GM12801 (cell line): ENCODE data around the gene MRM3.

Experiments
- TF ChIP-seq, protein P1 (sequence below): IDR thresholded peaks from one replicate; pipeline ENCODE4 v1.5.1; 2011; ENCODE audit warnings: control low read depth; ENCODE audit not compliant: insufficient read length; ENCODE audit errors: extremely low read depth

The MRM3 gene

GRCh38 chr17:781805-782731 is at the start of gene MRM3, which contains the start of gene GLOD4:
Gene MRM3 (plus strand): TSS chr17:782353. CDS start chr17:782379, 26 bp downstream.
Gene GLOD4 (minus strand): TSS chr17:782280. CDS start chr17:782255, 25 bp downstream.
- TF ChIP-seq, protein P1, sequence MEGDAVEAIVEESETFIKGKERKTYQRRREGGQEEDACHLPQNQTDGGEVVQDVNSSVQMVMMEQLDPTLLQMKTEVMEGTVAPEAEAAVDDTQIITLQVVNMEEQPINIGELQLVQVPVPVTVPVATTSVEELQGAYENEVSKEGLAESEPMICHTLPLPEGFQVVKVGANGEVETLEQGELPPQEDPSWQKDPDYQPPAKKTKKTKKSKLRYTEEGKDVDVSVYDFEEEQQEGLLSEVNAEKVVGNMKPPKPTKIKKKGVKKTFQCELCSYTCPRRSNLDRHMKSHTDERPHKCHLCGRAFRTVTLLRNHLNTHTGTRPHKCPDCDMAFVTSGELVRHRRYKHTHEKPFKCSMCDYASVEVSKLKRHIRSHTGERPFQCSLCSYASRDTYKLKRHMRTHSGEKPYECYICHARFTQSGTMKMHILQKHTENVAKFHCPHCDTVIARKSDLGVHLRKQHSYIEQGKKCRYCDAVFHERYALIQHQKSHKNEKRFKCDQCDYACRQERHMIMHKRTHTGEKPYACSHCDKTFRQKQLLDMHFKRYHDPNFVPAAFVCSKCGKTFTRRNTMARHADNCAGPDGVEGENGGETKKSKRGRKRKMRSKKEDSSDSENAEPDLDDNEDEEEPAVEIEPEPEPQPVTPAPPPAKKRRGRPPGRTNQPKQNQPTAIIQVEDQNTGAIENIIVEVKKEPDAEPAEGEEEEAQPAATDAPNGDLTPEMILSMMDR: no peak

DNA sequence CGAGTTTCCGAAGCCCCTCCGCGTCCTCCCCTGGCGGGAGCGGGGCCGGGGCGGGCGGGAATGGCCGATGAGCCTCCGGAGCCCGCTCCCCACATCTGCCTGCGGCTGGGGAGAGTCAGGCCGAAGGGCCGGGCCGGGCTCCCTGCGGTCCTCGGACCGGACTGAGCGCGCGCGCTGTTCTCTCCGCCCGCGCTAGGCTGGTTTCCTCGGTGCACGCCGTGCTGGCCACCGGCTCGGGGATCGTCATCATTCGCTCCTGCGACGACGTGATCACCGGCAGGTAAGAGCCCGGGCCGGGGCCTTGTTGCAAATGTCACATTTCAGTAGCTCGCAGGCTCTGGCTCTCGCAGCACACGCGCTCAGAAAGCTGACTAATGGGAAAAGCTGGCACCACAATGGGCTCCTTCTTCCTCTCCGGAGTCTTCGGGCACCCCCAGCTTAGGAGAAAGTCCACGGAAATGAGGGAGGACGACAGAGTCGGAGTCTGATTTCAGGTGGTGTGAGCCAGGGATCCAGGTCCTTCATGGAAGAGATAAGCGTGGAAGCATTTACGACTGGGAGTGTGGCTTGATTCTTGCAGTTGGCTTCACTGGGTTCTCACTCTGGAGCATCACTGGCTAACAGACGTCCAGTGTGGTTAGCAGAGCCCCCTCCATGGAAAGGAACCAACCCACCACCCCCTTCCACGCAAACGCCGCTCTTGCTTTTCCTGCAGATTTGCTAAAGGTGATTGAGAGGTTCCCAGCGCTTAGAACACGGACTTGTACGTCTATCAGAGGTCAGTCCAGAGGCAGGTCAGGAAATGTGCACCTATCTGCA is 49.0 kb upstream of the MRM3 start:
- TF ChIP-seq, protein P1: no peak

DNA sequence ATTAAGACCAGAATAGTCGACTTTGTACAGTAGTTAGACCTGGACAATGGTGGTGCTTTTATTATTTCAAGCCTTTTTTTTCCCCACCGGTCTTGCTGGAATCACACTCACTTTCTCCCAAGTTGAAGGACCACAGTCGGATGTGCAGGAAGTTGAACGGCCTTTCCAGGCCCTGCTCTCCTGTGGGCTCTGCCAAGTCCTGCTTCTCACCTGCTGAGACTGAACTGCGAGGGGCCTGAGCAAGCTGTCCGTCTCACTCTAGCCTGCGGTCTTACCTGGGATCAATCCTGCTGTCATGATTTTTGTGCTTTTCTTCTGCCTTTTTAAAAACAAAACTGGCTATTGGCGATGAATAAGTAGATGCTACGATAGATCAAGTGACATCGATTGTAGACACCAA is 48.4 kb upstream of the MRM3 start:
- TF ChIP-seq, protein P1: no peak

DNA sequence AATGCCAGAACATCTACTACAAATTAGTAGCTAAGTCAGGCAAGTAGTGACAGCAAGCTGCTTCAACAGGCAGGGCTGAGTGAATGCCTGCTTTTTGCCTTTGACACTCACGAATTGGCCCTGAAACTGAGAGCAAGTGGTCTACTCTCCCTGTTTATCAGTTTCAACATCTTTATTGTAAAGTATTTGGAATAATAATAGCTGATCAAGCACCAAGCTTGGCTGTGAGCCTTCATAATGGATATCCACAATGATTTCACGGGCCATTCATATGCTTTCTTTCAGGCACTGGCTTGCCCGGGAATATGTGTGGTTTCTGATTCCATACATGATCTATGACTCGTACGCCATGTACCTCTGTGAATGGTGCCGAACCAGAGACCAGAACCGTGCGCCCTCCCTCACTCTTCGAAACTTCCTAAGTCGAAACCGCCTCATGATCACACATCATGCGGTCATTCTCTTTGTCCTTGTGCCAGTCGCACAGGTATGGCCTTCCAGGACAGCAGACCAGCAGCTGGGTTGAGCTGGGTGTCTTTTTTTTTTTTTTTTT is 44.5 kb upstream of the MRM3 start:
- TF ChIP-seq, protein P1: no peak

DNA sequence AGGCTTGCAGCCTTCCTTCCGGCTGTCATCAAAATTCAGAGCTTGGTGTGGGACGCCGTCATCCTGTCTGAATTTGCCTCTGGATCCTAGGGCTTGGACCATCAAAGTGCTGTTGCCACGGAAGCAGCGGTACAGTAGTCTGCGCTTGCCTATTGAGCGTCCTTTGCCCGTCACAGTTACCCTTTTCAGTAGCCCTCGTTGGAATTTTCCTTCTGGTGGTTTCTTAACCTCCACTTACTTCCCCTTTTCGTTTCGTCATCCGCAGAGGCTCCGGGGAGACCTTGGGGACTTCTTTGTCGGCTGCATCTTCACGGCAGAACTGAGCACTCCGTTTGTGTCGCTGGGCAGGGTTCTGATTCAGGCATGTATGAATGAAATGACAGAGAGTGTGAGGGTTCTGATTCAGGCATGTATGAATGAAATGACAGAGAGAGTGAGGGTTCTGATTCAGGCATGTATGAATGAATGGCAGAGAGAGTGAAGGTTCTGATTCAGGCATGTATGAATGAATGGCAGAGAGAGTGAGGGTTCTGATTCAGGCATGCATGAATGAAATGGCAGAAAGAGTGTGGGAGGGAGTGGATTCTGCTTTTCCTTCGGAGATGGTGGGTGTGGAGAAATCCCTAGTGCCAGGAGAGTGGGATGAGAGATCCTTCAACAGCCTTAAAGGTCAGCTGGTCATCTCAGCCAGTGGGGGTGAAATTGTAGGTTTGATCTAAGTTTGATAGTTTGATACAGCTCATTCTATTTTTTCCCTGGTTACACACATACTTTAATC is 41.7 kb upstream of the MRM3 start:
- TF ChIP-seq, protein P1: no peak

- TF ChIP-seq, protein P1: no peak
Observed at GRCh38 chr17:742147-742793, 39.9 kb upstream of the MRM3 start.
